Upper lobe of left lung (tissue), 4 donors: Measurements from ENCODE around the gene OR6Q1.

ENCODE experiments used
- EP300 ChIP-seq, 4 donors: sonication (generic); formaldehyde crosslinking; IDR thresholded peaks; one replicate each; pipeline ENCODE4 v1.5.1; 2017; ENCODE audit warnings: antibody characterized with exemption in 4 of 4, control low read depth in 2 of 4
- TF ChIP-seq, protein P1 (sequence below), 6 experiments: fragments of 450-650 bp in 4 of 6; fragments of 200-600 bp in 2 of 6; sonication (generic) in 2 of 6; IDR thresholded peaks; one replicate each; pipeline ENCODE4 v1.5.1; 2016 to 2019; ENCODE audit warnings: antibody characterized with exemption in 6 of 6

DNA sequence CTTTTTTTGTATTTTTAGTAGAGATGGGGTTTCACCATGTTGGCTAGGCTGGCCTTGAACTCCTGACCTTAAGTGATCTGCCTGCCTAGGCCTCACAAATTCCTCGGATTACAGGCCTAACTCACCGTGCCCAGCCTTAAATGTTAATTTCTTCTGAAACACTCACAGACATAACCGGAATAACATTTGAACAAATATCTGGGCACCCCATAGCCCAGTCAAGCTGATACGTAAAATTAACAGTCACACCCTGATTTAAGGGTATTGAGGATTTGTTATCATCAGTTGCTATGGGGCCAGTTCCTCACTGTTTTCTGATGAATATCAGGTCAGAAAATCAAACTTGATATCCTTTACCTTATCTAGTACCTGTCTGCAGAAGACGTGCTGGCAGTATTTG lies 30.1 kb upstream of the OR6Q1 start:
- TF ChIP-seq, protein P1, sequence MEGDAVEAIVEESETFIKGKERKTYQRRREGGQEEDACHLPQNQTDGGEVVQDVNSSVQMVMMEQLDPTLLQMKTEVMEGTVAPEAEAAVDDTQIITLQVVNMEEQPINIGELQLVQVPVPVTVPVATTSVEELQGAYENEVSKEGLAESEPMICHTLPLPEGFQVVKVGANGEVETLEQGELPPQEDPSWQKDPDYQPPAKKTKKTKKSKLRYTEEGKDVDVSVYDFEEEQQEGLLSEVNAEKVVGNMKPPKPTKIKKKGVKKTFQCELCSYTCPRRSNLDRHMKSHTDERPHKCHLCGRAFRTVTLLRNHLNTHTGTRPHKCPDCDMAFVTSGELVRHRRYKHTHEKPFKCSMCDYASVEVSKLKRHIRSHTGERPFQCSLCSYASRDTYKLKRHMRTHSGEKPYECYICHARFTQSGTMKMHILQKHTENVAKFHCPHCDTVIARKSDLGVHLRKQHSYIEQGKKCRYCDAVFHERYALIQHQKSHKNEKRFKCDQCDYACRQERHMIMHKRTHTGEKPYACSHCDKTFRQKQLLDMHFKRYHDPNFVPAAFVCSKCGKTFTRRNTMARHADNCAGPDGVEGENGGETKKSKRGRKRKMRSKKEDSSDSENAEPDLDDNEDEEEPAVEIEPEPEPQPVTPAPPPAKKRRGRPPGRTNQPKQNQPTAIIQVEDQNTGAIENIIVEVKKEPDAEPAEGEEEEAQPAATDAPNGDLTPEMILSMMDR (IDR thresholded peaks at IDR 0.05): no peak
- TF ChIP-seq EP300 (IDR thresholded peaks at IDR 0.05): no peak
